DOHH2 (cell line): Measurements from ENCODE around the gene APOC3.

Experiments
- H3F3A ChIP-seq: fragments of 200-600 bp; sonication (generic), shearing (Covaris generic); 2 replicates; pipeline ENCODE4 v1.6.0; 2016; ENCODE audit warnings: antibody characterized with exemption, mild to moderate bottlenecking; ENCODE audit not compliant: control insufficient read depth, insufficient read depth
- H3K27ac ChIP-seq: fragments of 200-600 bp; sonication (generic); 2 replicates; pipeline ENCODE4 v1.5.1; 2014; ENCODE audit warnings: low read depth, mild to moderate bottlenecking, low read length, moderate library complexity
- H3K27me3 ChIP-seq: fragments of 200-600 bp; sonication (generic); 2 replicates; pipeline ENCODE4 v1.6.1; 2014; ENCODE audit warnings: mild to moderate bottlenecking, low read length, mixed read lengths; ENCODE audit not compliant: control insufficient read depth
- H3K36me3 ChIP-seq: fragments of 200-600 bp; sonication (generic); 2 replicates; pipeline ENCODE4 v1.6.1; 2014; ENCODE audit warnings: mild to moderate bottlenecking, low read length, moderate library complexity, mixed read lengths; ENCODE audit not compliant: control insufficient read depth
- H3K4me1 ChIP-seq: fragments of 200-600 bp; sonication (generic); 2 replicates; pipeline ENCODE4 v1.6.1; 2014; ENCODE audit warnings: mild to moderate bottlenecking, low read length, mixed read lengths; ENCODE audit not compliant: control insufficient read depth
- H3K4me2 ChIP-seq: fragments of 200-600 bp; sonication (generic); 2 replicates; pipeline ENCODE4 v1.6.0; 2014; ENCODE audit warnings: mild to moderate bottlenecking, low read length, moderate library complexity
- H3K4me3 ChIP-seq: fragments of 200-600 bp; sonication (generic); 2 replicates; pipeline ENCODE4 v1.5.1; 2014; ENCODE audit warnings: mild to moderate bottlenecking, low read length, mixed read lengths
- H3K79me2 ChIP-seq: fragments of 200-600 bp; sonication (generic); 2 replicates; pipeline ENCODE4 v1.6.1; 2014; ENCODE audit warnings: mild to moderate bottlenecking, low read length, mixed read lengths; ENCODE audit not compliant: control insufficient read depth
- H3K9me2 ChIP-seq: fragments of 200-600 bp; sonication (generic); replicated peaks from 2 replicates; pipeline ENCODE4 v1.6.1; 2014; ENCODE audit warnings: mild to moderate bottlenecking, low read length, mixed read lengths; ENCODE audit not compliant: control insufficient read depth
- H3K9me3 ChIP-seq: fragments of 200-600 bp; sonication (generic); 2 replicates; pipeline ENCODE4 v1.6.1; 2014; ENCODE audit warnings: antibody characterized with exemption, low read length, mixed read lengths; ENCODE audit not compliant: control insufficient read depth, insufficient read depth
- H4K20me1 ChIP-seq: fragments of 200-600 bp; sonication (generic); 2 replicates; pipeline ENCODE4 v1.6.0; 2014; ENCODE audit warnings: low read depth, mild to moderate bottlenecking, antibody characterized with exemption, low read length, moderate library complexity; ENCODE audit not compliant: control insufficient read depth, insufficient read depth
- EZH2phosphoT487 ChIP-seq: fragments of 200-600 bp; sonication (generic); IDR thresholded peaks from 2 replicates; pipeline ENCODE4 v1.6.1; 2017; ENCODE audit warnings: borderline replicate concordance, mild to moderate bottlenecking, antibody characterized with exemption, low read length, moderate library complexity, mixed read lengths
- TF ChIP-seq, protein P1 (sequence below): fragments of 200-600 bp; sonication (generic); IDR thresholded peaks from one replicate; pipeline ENCODE4 v1.5.1; 2014; ENCODE audit warnings: antibody characterized with exemption, mild to moderate bottlenecking, low read depth, low read length; ENCODE audit not compliant: poor library complexity, severe bottlenecking

APOC3 gene

DNA sequence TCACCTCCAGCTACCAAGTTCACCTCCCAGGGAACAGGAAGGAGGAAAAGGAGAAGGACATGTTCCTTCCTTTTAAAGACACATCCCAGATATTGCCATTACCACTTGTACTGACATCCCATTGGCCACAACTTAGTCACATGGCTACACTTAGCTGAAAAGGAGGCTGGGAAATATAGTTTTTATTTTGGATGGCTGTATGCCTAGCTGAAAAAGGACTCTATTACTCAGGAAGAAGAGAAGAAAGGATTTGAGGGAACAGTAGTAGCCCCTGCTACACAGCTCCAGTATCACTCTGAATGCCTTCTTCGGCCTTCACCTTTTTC is 36.0 kb upstream of the APOC3 start:
- Histone ChIP-seq H4K20me1 (no peaks in the 10 kb centered on the region), H3K27me3 (peaks cover 2% of the 10 kb centered on the region; the same call in 1 of the 2 replicates), H3K36me3 (no peaks in the 10 kb centered on the region), H3K4me2 (no peak overlapping the region), H3K9me3 (no peaks in the 10 kb centered on the region), H3K79me2 (no peaks in the 10 kb centered on the region), H3F3A (no peaks in the 10 kb centered on the region), H3K4me3 (no peak overlapping the region), H3K27ac (no peak overlapping the region), H3K9me2 (no peaks in the 10 kb centered on the region), H3K4me1 (peaks cover 2% of the 10 kb centered on the region)
- TF ChIP-seq, protein P1, sequence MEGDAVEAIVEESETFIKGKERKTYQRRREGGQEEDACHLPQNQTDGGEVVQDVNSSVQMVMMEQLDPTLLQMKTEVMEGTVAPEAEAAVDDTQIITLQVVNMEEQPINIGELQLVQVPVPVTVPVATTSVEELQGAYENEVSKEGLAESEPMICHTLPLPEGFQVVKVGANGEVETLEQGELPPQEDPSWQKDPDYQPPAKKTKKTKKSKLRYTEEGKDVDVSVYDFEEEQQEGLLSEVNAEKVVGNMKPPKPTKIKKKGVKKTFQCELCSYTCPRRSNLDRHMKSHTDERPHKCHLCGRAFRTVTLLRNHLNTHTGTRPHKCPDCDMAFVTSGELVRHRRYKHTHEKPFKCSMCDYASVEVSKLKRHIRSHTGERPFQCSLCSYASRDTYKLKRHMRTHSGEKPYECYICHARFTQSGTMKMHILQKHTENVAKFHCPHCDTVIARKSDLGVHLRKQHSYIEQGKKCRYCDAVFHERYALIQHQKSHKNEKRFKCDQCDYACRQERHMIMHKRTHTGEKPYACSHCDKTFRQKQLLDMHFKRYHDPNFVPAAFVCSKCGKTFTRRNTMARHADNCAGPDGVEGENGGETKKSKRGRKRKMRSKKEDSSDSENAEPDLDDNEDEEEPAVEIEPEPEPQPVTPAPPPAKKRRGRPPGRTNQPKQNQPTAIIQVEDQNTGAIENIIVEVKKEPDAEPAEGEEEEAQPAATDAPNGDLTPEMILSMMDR: no peak
- TF ChIP-seq EZH2phosphoT487: no peak

DNA sequence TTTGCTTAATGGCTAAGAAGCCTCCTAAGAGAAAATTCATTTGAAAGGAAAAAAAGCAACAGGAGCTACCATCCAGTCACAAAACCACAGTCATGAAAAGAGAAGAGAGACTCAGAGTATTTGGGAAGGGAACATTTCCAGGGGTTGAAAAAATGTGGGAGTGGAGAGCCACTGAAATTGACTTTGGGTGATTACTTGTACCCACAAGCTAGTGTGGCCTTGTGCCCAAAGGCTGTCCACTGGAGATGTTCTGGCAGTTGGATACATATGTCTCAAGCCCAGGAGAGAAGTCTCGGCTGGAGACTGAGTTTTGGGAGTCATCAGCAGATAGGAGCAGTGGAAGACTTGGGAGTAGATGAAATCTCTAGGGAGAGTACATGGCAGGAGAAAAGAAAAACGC is 34.9 kb upstream of the APOC3 start:
- Histone ChIP-seq H3K9me3 (no peaks in the 10 kb centered on the region), H3K27ac (no peak overlapping the region), H3K4me2 (no peak overlapping the region), H3K9me2 (no peaks in the 10 kb centered on the region), H3K27me3 (peaks cover 10% of the 10 kb centered on the region; the same call in 1 of the 2 replicates), H3K79me2 (no peaks in the 10 kb centered on the region), H3K4me3 (no peak overlapping the region), H3K36me3 (no peaks in the 10 kb centered on the region), H3K4me1 (no peaks in the 10 kb centered on the region), H4K20me1 (no peaks in the 10 kb centered on the region), H3F3A (no peaks in the 10 kb centered on the region)
- TF ChIP-seq, protein P1: no peak
- no peak for TF ChIP-seq EZH2phosphoT487

DNA sequence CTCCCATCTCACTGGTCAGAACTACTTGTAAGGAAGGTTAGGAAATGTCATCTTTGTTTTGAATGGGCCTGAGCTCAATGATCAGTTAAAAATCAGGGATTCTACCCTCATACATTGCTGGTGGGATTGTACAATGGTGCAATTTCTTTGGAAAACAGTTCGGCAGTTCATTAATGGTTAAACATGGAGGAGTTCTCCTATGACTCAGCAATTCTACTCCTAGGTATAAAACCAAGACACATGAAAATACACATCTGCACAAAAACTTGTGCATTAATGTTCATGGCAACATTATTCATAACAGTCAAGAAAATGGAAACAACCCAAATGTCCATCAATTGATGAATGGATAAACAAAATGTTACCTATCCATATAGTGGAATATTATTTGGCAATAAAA is 33.2 kb upstream of the APOC3 start:
- Histone ChIP-seq H3K27me3 (peaks cover 17% of the 10 kb centered on the region), H4K20me1 (no peaks in the 10 kb centered on the region), H3K79me2 (no peaks in the 10 kb centered on the region), H3K4me2 (no peak overlapping the region), H3K9me3 (no peaks in the 10 kb centered on the region), H3K4me1 (no peaks in the 10 kb centered on the region), H3K27ac (no peak overlapping the region), H3F3A (no peaks in the 10 kb centered on the region), H3K9me2 (no peaks in the 10 kb centered on the region), H3K4me3 (no peak overlapping the region), H3K36me3 (no peaks in the 10 kb centered on the region)
- TF ChIP-seq, protein P1: no peak
- TF ChIP-seq EZH2phosphoT487: no peak

DNA sequence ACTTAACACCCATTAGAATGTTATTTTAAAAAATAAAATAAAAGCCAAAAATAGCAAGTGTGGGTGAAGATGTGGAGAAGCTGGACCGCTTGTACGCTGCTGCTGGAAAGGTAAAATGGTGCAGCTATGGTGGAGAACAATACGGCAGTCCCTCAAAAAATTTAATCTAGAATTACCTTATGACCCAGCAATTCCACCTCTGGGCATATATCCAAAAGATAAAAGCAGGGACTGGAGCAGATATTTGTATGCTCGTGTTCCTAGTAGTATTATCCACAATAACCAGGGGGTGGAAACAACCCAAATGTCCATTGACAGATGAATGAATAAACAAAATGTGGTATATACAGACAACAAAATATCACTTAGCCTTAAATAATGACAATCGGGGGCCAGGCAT is 31.9 kb upstream of the APOC3 start:
- Histone ChIP-seq H3K27me3 (peaks cover 17% of the 10 kb centered on the region), H3K9me2 (no peaks in the 10 kb centered on the region), H4K20me1 (no peaks in the 10 kb centered on the region), H3K4me1 (no peaks in the 10 kb centered on the region), H3F3A (no peaks in the 10 kb centered on the region), H3K27ac (no peak overlapping the region), H3K36me3 (no peaks in the 10 kb centered on the region), H3K9me3 (no peaks in the 10 kb centered on the region), H3K4me3 (no peak overlapping the region), H3K4me2 (no peak overlapping the region), H3K79me2 (no peaks in the 10 kb centered on the region)
- TF ChIP-seq, protein P1: no peak
- TF ChIP-seq EZH2phosphoT487: no peak
